Measurements from ENCODE around the gene ZDHHC19.
"Not testable (repeated sequence)": the region's sequence is repeated elsewhere in the genome, so short reads cannot be mapped to it uniquely, and the experiment has no call there.

ZDHHC19 gene, protein sequence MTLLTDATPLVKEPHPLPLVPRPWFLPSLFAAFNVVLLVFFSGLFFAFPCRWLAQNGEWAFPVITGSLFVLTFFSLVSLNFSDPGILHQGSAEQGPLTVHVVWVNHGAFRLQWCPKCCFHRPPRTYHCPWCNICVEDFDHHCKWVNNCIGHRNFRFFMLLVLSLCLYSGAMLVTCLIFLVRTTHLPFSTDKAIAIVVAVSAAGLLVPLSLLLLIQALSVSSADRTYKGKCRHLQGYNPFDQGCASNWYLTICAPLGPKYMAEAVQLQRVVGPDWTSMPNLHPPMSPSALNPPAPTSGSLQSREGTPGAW

GRCh38 chr3:196210673-196211556 lies at the start of gene ZDHHC19:
ZDHHC19 (minus strand) TSS chr3:196211400; CDS start chr3:196211315, 85 bp downstream.
- DNase-seq = no peak

GRCh38 chr3:196260784-196261183 lies 49.6 kb upstream of the ZDHHC19 start:
- no peak for DNase-seq

- no peak for DNase-seq
These were observed 44.6 kb upstream of the ZDHHC19 start for GRCh38 chr3:196255776-196256175.

DNA sequence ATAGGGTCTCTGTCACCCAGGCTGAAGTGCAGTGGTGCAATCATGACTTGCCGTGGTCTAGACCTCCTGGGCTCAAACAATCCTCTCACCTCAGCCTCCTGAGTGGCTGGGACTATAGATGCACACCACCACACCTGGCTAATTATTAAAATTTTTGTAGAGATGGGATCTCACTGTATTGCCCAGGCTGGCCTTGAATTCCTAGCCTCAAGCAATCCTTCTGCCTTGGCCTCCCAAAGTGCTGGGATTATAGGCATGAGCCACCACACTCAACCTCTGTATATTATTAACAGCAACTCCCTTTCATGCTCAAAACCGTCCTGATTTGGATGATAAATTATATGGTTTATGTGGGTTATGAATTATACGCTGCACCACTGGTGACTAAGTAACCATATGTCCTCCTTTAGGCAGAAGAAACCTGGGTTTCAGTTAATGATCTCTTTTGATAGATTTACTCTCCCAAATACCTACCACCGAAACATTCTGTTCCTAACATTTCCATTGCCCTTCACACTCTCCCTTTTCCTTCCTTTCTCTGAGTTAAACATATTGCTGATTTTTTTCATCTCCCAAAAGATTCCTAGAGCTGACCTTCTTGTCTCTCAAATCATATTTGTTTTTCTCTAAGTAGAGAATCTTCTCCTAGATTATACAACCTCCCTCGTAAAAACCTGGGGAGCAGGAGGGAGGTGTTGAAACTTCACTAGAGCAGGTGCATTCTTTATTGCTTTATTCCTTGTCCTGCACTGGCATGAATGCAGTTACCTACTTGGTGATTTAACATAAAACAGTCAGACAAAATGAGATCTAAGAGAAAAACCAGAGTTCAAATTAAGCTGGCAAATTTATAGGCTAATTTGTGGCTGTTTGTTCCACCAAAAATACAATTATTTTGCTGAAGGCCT lies 43.4 kb upstream of the ZDHHC19 start:
- no peak for DNase-seq

DNA sequence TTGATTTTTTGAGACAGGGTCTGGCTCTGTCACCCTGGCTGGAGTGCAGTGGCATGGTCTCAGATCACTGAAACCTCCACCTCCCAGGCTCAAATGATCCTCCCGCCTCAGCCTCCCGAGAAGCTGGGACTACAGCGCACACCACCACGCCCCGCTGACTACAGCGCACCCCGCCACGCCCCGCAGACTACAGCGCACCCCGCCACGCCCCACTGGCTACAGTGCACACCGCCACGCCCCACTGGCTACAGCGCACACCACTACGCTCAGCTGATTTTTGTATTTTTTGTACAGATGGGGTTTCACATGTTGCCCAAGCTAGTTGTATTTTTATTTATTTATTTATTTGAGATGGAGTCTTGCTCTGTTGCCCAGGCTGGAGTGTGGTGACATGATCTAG lies 40.7 kb upstream of the ZDHHC19 start:
- DNase-seq = no peak

- no peak for DNase-seq
These were observed 35.6 kb upstream of the ZDHHC19 start for GRCh38 chr3:196246612-196247308.

GRCh38 chr3:196244166-196244565 lies 33.0 kb upstream of the ZDHHC19 start:
- not testable (repeated sequence) for DNase-seq

GRCh38 chr3:196241704-196242103 lies 30.5 kb upstream of the ZDHHC19 start:
- DNase-seq = no peak

GRCh38 chr3:196240424-196240823 lies 29.2 kb upstream of the ZDHHC19 start:
- no peak for DNase-seq

DNA sequence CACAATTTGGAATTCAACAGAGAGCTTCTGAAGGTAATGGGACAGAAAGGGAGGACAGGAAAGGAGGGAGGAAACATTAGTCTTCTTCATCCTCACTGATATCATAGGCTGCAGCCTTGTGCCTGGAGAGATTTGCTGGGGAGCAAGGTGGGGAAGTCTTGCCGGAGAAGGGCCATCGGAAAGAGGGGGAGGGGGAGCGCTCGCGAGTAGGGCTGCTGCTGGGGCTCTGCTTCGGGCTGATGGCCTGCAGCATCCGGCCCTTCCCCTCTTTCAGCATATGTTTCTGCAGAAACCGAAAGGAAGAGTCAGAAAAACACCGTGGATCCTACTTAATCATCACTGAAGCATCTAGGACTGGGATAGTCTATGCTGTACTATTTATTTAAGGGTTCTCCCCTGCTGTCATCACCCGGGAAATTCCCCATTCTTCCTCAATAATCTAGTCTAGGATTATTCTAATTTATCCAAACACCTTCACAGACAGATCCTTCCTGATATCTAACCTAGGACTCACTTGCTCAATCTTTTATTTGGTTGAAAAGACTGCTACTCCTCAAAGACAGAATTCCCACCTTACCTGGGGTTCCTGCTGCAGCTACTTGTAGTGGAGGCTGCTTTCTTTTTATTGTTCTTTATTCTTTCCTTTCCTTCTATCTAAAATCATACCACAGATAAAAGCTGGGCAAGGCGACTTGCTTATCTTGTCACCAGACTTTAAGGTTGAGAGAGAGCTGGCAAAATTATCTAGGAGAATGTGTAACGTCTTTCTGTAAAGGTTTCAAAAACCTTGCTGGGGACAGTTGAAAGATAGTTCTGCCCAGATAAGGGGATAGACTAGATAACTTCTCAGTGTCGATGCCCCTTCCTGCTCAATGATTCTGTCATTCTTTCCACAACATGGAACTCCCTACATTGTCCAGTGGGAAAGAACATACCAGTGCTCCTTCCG lies 27.7 kb upstream of the ZDHHC19 start:
- no peak for DNase-seq

- DNase-seq = no peak
These were observed 26.0 kb upstream of the ZDHHC19 start for GRCh38 chr3:196237203-196237602.

DNA sequence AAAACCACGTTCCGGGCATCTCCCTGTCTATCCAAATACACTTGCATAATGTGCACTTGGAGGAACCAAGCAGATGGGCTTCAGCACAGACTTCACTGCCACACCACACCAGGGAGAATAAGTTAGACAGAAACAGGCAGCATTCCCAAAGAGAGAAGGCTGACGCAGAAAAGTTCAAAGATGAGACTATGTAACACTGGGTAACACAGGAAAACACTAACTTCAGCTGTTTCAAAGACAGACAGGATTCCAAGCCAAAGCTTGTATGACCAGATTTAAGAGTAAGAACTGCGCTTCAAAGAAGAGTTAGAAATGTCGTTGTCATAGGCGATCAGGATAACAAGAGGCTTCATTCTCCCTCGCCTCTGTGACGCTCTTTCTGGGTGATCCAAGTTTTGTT lies 25.0 kb upstream of the ZDHHC19 start:
- no peak for DNase-seq

DNA sequence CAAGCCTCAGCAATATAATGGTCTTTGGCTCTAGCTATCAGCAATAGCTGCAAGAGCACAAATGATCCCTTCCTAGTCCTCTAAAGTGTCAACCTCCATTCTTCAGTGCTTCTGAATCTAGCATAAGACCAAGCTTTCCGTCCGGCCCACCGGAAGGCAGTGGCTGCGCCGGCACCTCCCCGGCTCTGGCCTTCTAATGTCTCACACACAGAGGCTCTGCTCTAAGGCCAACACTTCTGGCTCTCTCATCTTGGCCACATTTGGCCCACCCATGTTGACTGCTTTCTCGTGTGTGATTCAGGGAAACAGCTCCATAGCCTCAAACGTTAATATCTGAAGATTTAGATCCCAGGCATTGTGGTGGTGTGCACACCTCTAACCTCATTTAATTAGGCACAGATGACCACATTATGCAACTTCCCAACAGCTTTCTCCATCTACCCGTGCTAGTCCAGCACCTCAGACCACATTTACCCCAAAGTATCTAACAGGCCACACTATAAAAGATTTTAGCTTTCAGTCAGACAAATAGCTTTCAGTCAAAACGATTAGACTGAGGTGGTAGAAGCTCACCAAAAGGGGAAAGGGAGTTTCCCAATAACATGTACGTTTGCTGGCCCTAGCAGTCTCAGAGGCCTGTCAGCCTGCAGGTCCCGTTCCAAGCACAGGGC lies 24.4 kb upstream of the ZDHHC19 start:
- DNase-seq = no peak

DNA sequence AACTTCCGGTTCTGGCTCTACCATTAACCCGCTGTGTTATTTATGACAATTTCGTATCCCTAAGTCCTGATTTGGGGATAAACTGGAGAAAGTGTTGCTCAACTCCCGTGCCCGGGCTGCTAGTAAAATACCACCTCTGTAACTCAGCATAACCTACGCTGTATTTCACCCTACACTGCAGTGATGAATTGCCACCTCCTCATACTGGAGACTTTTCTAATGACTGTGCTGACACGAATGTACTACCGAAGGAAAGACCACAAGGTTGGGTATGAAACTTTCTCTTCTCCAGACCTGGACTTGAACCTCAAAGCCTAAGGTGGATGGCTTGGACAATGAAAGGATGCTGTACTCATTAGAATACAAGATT lies 21.7 kb upstream of the ZDHHC19 start:
- no peak for DNase-seq

DNA sequence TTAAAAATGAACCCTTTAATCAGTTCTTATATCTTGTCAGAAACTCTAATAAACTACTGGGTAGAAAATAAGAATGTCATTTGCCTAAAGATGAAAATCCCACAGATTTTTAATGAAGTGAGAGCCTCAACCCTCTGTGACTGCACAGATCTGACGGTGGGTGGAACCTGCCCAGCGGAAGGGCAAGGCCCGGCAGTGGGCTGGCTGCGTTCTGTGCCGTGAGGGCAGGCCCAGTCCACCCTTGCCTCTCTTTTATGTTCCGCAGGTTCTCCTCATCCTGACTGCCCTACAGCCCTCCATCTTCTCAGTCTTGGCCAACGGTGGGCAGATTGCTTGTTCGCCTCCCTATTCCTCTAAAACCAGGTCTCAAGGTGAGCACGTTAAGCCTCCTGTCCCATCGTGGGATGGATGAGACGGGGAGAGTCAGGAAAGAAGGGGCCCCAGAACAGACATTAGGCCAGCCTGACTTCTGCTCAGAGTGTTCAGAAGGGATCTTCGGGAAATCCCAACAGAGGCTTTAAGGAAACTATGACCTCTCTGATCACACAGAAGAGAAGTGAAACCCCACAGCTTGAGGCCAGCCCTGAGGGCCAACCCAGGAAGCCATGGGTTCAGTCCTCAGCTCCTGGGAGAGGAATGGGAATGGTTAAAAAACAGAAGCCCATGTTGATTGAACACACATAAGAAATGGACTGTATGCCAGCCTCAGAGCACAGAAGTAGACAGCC lies 21.1 kb upstream of the ZDHHC19 start:
- no peak for DNase-seq

- no peak for DNase-seq
These were observed 16.7 kb upstream of the ZDHHC19 start for GRCh38 chr3:196227629-196228493.

GRCh38 chr3:196227121-196227561 lies 15.9 kb upstream of the ZDHHC19 start:
- DNase-seq = no peak

GRCh38 chr3:196225763-196226364 lies 14.7 kb upstream of the ZDHHC19 start:
- DNase-seq = no peak

All from NCI-H748 treated with DMSO at 0.1 percent for 48 hours (cell line).